PC-3 (cell line): Measurements from ENCODE around the gene CCDC177. TPM values are rescaled to one million over a fixed set of nuclear protein-coding genes. Genes with fewer than 3 reads are reported as not detected.

Experiments
- ATAC-seq: fragments of 200-7000 bp; cut with Tn5 transposase; 2 replicates; pipeline ENCODE4 v1.9.1; 2020; ENCODE audit warnings: mild to moderate bottlenecking, moderate library complexity
- BruUV-seq: library from RNA; stranded (reverse); fragments of 400-500 nt; replicated peaks from 2 replicates; lab custom pipeline; 2021; lab: Mats Ljungman, UMichigan
- CTCF ChIA-PET: fragments of 300-600 bp; sonication (Branson Sonifier 250); formaldehyde crosslinking; loops from one replicate; lab custom pipeline; 2022; ENCODE audit warnings: antibody characterized with exemption; lab: Charles Lee
- POLR2A ChIA-PET: fragments of 300-600 bp; sonication (Branson Sonifier 250); formaldehyde crosslinking; loops from one replicate; lab custom pipeline; 2022; ENCODE audit warnings: antibody characterized with exemption; ENCODE audit not compliant: unreplicated experiment; lab: Charles Lee
- DNase-seq: peaks from one replicate; pipeline ENCODE4 v3.0.0-alpha.2; 2015
- H2AFZ ChIP-seq: fragments of 300-600 bp; sonication (generic); 2 replicates; pipeline ENCODE4 v1.6.0; 2016; ENCODE audit warnings: antibody characterized with exemption, low read length
- H3F3A ChIP-seq: fragments of 300-600 bp; sonication (generic); one replicate; pipeline ENCODE4 v1.6.0; 2017; ENCODE audit warnings: antibody characterized with exemption, low read length, control low read depth, mild to moderate bottlenecking; ENCODE audit not compliant: unreplicated experiment
- H3K27ac ChIP-seq: fragments of 300-600 bp; sonication (generic); 2 replicates; pipeline ENCODE4 v1.5.1; 2016; ENCODE audit warnings: mild to moderate bottlenecking, low read length
- H3K27me3 ChIP-seq: fragments of 300-600 bp; sonication (generic); 2 replicates; pipeline ENCODE4 v1.6.1; 2016; ENCODE audit warnings: low read length, mixed read lengths
- H3K36me3 ChIP-seq: fragments of 300-600 bp; sonication (generic); 2 replicates; pipeline ENCODE4 v1.6.1; 2016; ENCODE audit warnings: low read depth, mixed run types, low read length, mixed read lengths
- H3K4me1 ChIP-seq: fragments of 300-600 bp; sonication (generic); 2 replicates; pipeline ENCODE4 v1.5.1; 2016; ENCODE audit warnings: low read length; ENCODE audit not compliant: insufficient read depth
- H3K4me2 ChIP-seq: fragments of 300-600 bp; sonication (generic); 2 replicates; pipeline ENCODE4 v1.6.0; 2016; ENCODE audit warnings: low read length
- H3K4me3 ChIP-seq: fragments of 300-600 bp; sonication (generic); 2 replicates; pipeline ENCODE4 v1.5.1; 2016; ENCODE audit warnings: mild to moderate bottlenecking, low read length, mixed read lengths
- H3K79me2 ChIP-seq: fragments of 300-600 bp; sonication (generic); 2 replicates; pipeline ENCODE4 v1.6.1; 2017; ENCODE audit warnings: low read length, mixed read lengths
- H3K9ac ChIP-seq: fragments of 300-600 bp; sonication (generic); 2 replicates; pipeline ENCODE4 v1.6.0; 2016; ENCODE audit warnings: mild to moderate bottlenecking, low read length
- H3K9me2 ChIP-seq: fragments of 300-600 bp; sonication (generic); replicated peaks from 2 replicates; pipeline ENCODE4 v1.6.1; 2016; ENCODE audit warnings: mixed run types, low read length, mixed read lengths
- H3K9me3 ChIP-seq: fragments of 300-600 bp; sonication (generic); 2 replicates; pipeline ENCODE4 v1.6.1; 2016; ENCODE audit warnings: low read length, mixed read lengths
- H4K20me1 ChIP-seq: fragments of 300-600 bp; sonication (generic); 2 replicates; pipeline ENCODE4 v1.6.1; 2016; ENCODE audit warnings: low read length, mixed read lengths
- CTCF ChIP-seq: fragments of 300-600 bp; sonication (generic); conservative IDR thresholded peaks from 2 replicates; pipeline ENCODE4 v1.5.1; 2017; ENCODE audit warnings: antibody characterized with exemption, low read depth, mild to moderate bottlenecking, low read length
- EZH2 ChIP-seq: fragments of 300-600 bp; sonication (generic); IDR thresholded peaks from one replicate; pipeline ENCODE4 v1.6.1; 2017; ENCODE audit warnings: antibody characterized with exemption, mild to moderate bottlenecking, low read length; ENCODE audit not compliant: unreplicated experiment
- EZH2phosphoT487 ChIP-seq: fragments of 300-600 bp; sonication (generic); IDR thresholded peaks from 2 replicates; pipeline ENCODE4 v1.6.1; 2018; ENCODE audit warnings: mild to moderate bottlenecking, antibody characterized with exemption, low read length, borderline replicate concordance
- intact Hi-C: fragments of 100-400 bp; cut with micrococcal nuclease; formaldehyde crosslinking; loops from 2 replicates; pipeline ENCODE4 v1.9.0; 2023
- total RNA-seq: library from RNA; depleted of rRNA; stranded (reverse); fragments of >200 nt; gene quantifications from 2 replicates; pipeline ENCODE4 v1.2.3, GENCODE V29; 2014

CCDC177 gene
- total RNA-seq, 1 experiment from 2014 or later: not detected

DNA sequence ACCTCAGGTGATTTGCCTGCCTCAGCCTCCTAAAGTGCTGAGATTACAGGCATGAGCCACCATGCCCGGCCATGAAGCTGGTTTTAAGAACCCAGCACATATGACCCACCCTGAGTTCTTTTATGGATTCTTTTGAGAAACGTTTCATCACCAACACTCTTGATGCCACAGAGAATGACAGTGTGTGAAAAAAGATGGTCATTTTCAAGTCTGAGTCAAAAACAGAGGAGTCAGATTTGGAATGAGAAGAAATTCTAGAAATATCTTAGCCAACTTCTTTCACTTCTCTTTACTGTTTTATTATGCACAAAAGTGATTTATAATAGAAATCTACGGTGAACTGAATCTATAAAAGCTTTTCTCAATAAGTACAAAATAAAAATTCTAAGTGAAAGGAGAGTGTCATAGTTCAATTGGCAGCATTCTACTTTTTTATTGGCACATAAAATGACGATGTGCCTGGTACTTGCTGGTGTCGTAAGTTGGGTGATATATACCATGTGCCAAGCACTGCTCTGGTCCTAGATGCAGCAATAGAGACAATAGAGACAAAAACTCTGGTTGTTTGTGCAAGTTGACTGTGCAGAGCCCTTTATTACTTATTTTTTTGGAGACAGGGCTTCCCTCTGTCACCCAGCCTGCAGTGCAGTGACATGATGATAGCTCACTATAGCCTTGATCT is 33.9 kb downstream of the CCDC177 start:
- no peaks in the 10 kb centered on the region for H3K9me3 ChIP-seq
- H3K79me2 ChIP-seq: no peaks in the 10 kb centered on the region
- no peak overlapping the region for H3K27ac ChIP-seq
- H3F3A ChIP-seq: no peaks in the 10 kb centered on the region
- H2AFZ ChIP-seq: no peak overlapping the region
- ATAC-seq (no peak), DNase-seq (no peak)
- H3K4me1 ChIP-seq: peaks cover 4% of the 10 kb centered on the region; the same call in 1 of the 2 replicates
- CTCF ChIA-PET: no interaction called here
- POLR2A ChIA-PET: no interaction called here
- no peak overlapping the region for H3K9ac ChIP-seq
- no peak overlapping the region for H3K4me3 ChIP-seq
- no peaks in the 10 kb centered on the region for H3K36me3 ChIP-seq
- TF ChIP-seq EZH2phosphoT487: no peak
- TF ChIP-seq EZH2: no peak
- no peak for TF ChIP-seq CTCF
- H3K9me2 ChIP-seq: no peaks in the 10 kb centered on the region
- no peaks in the 10 kb centered on the region for H4K20me1 ChIP-seq
- BruUV-seq: no TSS peak
- no peak overlapping the region for H3K4me2 ChIP-seq
- intact Hi-C loops: no loop called here
- 0 out of 2 replicates have a peak, but pooled peaks cover 2% of the 10 kb centered on the region for H3K27me3 ChIP-seq

GRCh38 chr14:69539631-69540410 is 34.9 kb downstream of the CCDC177 start:
- Histone ChIP-seq H3K27ac (no peak overlapping the region), H3K9me3 (no peaks in the 10 kb centered on the region), H3K4me1 (peaks cover 4% of the 10 kb centered on the region; the same call in 1 of the 2 replicates), H3F3A (no peaks in the 10 kb centered on the region), H2AFZ (no peak overlapping the region), H3K9ac (no peak overlapping the region), H3K36me3 (no peaks in the 10 kb centered on the region), H3K4me3 (no peak overlapping the region), H3K4me2 (no peak overlapping the region), H3K9me2 (no peaks in the 10 kb centered on the region), H4K20me1 (no peaks in the 10 kb centered on the region), H3K79me2 (no peaks in the 10 kb centered on the region), H3K27me3 (0 out of 2 replicates have a peak, but pooled peaks cover 2% of the 10 kb centered on the region)
- ATAC-seq: no peak
- ChIA-PET POLR2A (no interaction called here), CTCF (no interaction called here)
- intact Hi-C loops: no loop called here
- DNase-seq: no peak
- no peak for TF ChIP-seq EZH2phosphoT487
- no peak for TF ChIP-seq EZH2
- no peak for TF ChIP-seq CTCF
- BruUV-seq: no TSS peak

- TF ChIP-seq CTCF (no peak), EZH2phosphoT487 (no peak), EZH2 (no peak)
- Histone ChIP-seq H3K4me3 (no peak overlapping the region), H3K36me3 (no peaks in the 10 kb centered on the region), H3K79me2 (no peaks in the 10 kb centered on the region), H3K9ac (no peak overlapping the region), H3K27me3 (0 out of 2 replicates have a peak, but pooled peaks cover 2% of the 10 kb centered on the region), H3K27ac (no peak overlapping the region), H3F3A (no peaks in the 10 kb centered on the region), H3K9me2 (no peaks in the 10 kb centered on the region), H3K4me2 (no peak overlapping the region), H2AFZ (no peak overlapping the region), H4K20me1 (no peaks in the 10 kb centered on the region), H3K4me1 (peaks cover 4% of the 10 kb centered on the region; the same call in 1 of the 2 replicates), H3K9me3 (no peaks in the 10 kb centered on the region)
- ChIA-PET POLR2A (no interaction called here), CTCF (no interaction called here)
- ATAC-seq (no peak), DNase-seq (no peak)
- intact Hi-C loops: no loop called here
- no TSS peak for BruUV-seq
Observed at GRCh38 chr14:69538766-69539165, 35.9 kb downstream of the CCDC177 start.
